Measurements from ENCODE around the gene MFN2. TPM values are rescaled to one million over a fixed set of nuclear protein-coding genes. Genes with fewer than 3 reads are reported as not detected.

MFN2 gene
- total and polyA plus RNA-seq, 9 of the 15 experiments (the other 6 are each of a cell fraction or from before 2014, with no cell fraction given): 10.5 to 158 (median 87.1) TPM

- TF ChIP-seq HINFP (tag; conservative IDR thresholded peaks at IDR 0.05; ENCODE audit: low read depth) (peak; percentile 52; the same call in 1 of the 2 replicates), JUND (IDR thresholded peaks at IDR 0.05; ENCODE audit: borderline replicate concordance, low read depth, low read length) (peak; percentile 90), JUND (tag; IDR thresholded peaks at IDR 0.05; ENCODE audit: borderline replicate concordance, low read depth, low read length) (peak; percentile 67; the same call in 1 of the 3 replicates), ZFP36 (IDR thresholded peaks at IDR 0.05; ENCODE audit: low read depth, low read length, partially characterized antibody) (no peak), ILF3 (IDR thresholded peaks at IDR 0.05; ENCODE audit: borderline replicate concordance) (no peak), ZNF584 (CRISPR knock-in tag; IDR thresholded peaks at IDR 0.05; ENCODE audit: low read depth) (no peak), KLF10 (CRISPR knock-in tag; IDR thresholded peaks at IDR 0.05) (no peak), CHD7 (IDR thresholded peaks at IDR 0.05; ENCODE audit: low read depth, low read length) (no peak)
- TF ChIP-seq, protein P1, sequence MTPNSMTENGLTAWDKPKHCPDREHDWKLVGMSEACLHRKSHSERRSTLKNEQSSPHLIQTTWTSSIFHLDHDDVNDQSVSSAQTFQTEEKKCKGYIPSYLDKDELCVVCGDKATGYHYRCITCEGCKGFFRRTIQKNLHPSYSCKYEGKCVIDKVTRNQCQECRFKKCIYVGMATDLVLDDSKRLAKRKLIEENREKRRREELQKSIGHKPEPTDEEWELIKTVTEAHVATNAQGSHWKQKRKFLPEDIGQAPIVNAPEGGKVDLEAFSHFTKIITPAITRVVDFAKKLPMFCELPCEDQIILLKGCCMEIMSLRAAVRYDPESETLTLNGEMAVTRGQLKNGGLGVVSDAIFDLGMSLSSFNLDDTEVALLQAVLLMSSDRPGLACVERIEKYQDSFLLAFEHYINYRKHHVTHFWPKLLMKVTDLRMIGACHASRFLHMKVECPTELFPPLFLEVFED (CRISPR knock-in tag; conservative IDR thresholded peaks at IDR 0.05): no peak
- TF ChIP-seq, protein P2, sequence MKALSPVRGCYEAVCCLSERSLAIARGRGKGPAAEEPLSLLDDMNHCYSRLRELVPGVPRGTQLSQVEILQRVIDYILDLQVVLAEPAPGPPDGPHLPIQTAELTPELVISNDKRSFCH (CRISPR knock-in tag; IDR thresholded peaks at IDR 0.05): no peak
- TF ChIP-seq, protein P2 (tag; IDR thresholded peaks at IDR 0.05): 0 out of 2 replicates have a peak, but pooled peaks have one; percentile 57
Measured at GRCh38 chr1:11979851-11980675, at the start of gene MFN2 (continued).
